Measurements from ENCODE around the gene PRKCH.
"Not testable (repeated sequence)": the region's sequence is repeated elsewhere in the genome, so short reads cannot be mapped to it uniquely, and the experiment has no call there.

PRKCH gene

DNA sequence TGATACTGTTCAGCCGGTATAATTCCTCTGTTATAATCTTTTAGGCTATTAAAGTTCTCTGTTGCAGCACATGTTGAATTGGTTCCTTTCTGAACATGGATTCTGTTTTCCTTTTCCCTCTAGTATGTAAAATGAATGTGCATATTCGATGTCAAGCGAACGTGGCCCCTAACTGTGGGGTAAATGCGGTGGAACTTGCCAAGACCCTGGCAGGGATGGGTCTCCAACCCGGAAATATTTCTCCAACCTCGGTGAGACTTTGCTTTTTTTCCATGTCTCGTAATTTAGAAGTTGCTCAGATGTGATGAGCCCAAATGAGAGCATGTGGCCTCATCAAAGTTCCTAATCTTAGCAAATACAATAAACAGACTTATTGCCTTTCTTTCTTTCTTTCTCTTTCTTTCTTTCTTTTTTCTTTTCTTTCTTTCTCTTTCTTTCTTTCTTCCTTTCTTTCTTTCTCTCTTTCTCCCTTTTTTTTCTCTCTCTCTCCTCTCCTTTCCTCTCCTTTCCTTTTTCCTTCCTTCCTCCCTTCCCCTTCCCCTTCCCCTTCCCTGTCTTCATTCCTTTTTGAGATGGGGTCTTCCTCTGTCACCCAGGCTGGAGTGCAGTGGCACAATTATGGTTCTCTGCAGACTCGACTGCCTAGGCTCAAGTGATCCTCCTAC is 131.9 kb downstream of the PRKCH start:
- no peak for DNase-seq (ENCODE audit: low read depth in 2 of 2)

DNA sequence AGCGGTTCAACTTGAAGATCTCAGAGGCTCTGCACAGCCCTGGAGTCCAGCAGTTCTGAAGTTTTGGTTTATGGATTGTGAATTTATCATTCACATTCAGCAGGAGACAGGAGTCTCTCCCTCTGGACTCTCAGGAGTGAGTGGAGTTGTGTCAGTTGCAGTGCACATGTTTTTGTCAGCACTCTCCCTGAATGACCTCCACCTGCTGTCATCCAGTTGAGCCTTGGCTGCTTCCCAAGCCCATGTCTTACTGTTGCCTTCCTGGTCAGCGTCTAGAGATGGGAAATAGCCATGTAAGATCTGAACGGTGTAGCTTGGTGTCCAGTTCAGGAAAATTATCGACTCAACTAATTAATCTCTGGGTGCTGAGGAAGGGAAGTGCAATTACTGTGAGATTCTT is 133.2 kb downstream of the PRKCH start:
- DNase-seq (ENCODE audit: low read depth in 2 of 2): no peak

DNA sequence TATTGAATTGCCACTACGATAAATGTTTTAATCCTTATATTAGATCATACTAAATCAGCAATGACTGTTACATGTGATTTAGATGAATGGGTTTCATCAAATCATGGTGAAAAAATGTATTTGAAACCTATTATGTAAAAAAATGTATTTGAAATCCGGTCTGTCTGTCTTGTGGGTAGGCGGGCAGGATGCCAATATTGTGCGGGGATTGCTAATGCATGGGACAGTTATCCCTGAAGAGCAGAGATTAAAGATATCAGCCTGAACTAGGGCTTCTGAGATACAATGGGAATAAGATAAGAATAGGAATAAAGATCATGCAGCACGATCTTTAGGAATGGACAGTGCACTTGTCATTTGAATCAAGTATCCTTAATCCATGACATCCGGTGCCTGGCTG is 134.0 kb downstream of the PRKCH start:
- no peak for DNase-seq (ENCODE audit: low read depth in 2 of 2)

DNA sequence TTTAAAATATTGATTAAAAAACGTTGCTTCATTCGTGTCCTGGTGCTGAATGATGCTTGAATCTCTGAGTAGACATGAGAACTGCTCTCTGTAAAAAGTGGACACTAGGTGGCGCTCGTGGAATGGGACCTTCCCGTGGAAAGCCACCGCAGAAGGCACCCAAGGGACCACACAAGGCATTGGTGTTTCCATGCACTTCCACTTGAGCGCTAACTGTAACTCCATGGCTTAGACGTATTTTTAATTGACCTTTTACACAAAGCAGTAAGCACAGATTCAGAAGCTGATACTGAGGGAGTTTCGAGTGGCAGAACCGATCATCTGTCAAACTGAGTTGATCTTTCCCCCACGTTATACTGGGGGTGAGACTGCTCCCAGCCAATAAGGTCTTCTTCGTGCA is 135.3 kb downstream of the PRKCH start:
- DNase-seq (ENCODE audit: low read depth in 2 of 2): peak; percentile 64 to 78

DNA sequence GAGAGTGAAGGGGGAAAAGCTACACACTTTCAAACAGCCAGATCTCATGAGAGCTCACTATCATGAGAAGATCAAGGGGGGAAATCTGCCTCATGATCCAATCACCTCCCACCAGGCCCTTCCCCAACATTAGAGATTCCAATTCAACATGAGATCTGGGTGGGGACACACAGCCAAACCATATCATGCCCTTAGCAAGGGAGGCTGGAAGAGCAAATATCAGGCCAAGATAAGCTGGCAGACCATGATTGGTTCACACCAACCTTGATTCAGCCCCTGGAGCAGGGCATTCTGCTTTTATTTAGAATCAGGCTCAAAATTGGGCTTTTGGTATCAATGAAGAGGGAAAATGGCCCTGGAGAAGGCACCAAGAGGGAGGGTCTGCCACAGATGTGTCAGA is 137.4 kb downstream of the PRKCH start:
- no peak for DNase-seq (ENCODE audit: low read depth in 2 of 2)

DNA sequence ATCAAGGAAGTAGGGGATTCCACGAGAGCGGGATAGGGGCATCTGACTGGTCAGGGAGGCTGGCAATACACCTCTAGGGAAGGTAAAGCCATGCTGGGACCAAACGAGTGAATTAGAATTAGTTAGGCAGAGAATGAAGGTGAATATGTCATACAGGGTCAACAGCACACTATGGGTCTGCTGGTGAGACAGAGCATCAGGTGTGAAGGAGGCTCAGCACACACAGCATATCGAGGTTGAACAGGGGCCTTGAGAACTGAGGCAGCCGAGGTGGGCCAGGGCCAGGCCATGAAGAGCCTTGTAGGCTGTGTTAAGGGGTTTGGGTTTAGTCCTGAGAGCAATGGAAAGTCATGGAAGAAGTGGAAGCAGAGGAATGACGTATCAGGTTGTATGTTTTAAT is 137.8 kb downstream of the PRKCH start:
- no peak for DNase-seq (ENCODE audit: low read depth in 2 of 2)

DNA sequence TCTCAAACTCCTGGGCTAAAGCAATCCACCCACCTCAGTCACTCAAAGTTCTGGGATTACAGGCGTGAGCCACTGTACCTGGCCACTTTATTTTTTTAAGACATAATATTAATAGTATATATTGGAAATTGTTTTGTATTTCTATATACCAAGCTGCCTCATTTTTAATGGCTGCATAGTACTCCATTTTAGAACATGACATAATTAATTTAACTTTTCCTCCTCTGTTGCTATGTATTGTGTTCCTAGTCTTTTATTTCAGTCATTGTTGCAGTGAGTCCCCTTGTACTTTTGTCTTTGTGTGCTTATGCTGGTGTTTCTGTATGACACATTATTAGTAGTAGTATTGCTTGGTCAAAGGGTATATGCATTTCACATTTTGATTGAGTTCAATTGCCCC is 138.7 kb downstream of the PRKCH start:
- no peak for DNase-seq (ENCODE audit: low read depth in 2 of 2)

DNA sequence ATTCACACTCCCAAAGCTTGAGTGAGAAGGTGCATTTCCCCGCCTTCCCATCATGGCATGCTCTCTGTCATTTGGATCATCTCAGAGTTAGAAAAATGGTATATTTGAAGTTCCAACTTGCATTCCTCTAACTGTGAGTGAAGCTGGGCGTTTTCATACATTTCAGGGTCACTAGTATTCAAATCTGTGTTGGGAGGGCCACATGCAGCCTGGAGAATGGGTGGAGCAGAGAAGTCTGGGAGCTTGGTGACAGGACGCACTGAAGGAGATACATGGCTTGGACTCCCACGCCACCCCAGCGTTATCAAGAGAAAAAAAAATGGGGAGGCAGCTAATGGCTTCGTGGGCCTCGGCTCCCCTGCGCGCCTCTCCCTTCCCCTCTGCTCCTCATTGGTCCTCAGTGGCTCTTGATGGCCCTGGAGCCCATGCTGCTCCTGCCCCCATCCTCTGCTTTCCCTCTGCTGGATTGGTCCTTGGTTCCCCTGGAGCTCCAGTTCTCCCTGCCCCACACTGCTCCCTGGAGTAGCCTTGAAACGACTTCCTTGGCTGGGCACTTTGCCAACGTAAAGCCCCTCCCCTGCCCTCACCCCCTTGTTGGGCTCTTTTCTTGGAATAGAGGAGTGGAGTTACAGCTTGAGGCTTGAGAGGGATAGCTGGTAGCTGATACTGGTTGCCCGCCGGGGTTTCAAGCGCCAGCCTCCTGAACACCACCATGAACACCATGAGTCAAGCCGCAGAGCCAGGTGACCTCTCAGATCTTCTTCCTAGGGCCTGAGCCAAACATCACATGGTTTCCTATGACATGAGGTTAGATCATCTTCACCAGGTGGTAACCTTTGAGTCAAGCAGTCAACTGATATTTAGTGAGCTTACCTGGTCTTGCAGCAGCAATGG is 139.6 kb downstream of the PRKCH start:
- DNase-seq (ENCODE audit: low read depth in 2 of 2): no peak

DNA sequence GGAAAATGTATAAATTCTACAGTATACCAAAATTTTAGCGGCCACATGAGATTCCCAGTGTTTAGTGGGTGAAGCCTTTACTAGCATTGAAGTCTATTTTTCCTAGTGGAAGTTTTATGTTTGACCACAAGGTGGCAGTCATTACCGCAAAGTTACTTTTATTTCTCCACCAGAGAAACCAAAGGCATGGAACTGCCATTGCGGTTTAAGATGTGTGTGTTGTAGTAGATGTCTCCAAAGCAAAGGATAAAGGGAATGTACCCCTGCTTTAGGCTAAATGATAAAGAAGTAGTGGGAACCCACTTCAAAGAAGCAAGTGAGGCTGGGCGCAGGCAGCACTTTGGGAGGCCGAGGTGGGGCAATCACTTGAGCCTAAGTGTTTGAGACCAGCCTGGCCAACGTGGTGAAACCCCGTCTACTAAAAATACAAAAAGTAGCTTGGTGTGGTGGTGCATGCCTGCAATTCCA is 140.5 kb downstream of the PRKCH start:
- DNase-seq (ENCODE audit: low read depth in 2 of 2): no peak

DNA sequence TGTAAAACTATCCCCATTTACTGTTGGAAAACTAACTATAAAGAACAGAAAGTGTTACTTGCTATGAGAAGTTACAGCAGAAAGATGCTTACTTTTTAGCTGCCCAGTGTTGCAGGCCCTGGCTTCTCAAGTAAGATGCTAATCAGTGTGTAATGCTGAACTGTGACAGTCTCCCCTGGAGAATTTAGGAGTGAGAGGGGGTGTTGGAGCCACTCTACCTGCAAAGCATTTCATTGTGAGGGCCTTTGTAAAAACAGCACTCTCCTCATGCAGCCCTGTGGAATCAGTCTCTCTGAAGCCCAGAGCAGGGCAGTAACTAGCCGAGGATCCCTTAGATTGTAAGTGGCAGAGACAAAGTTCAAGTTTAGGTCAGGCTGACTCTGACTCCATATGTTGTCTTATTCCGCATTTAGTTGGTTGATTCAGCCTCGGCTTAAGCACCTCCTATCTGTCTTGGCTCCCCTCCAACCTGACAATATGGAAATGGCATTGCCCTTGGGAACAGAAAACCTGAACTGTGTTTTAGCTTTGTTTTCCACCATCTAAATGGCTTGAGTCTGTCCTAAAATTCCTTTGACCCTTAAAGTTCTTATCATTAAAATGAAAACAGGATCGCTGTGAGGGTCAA is 141.3 kb downstream of the PRKCH start:
- no peak for DNase-seq (ENCODE audit: low read depth in 2 of 2)

DNA sequence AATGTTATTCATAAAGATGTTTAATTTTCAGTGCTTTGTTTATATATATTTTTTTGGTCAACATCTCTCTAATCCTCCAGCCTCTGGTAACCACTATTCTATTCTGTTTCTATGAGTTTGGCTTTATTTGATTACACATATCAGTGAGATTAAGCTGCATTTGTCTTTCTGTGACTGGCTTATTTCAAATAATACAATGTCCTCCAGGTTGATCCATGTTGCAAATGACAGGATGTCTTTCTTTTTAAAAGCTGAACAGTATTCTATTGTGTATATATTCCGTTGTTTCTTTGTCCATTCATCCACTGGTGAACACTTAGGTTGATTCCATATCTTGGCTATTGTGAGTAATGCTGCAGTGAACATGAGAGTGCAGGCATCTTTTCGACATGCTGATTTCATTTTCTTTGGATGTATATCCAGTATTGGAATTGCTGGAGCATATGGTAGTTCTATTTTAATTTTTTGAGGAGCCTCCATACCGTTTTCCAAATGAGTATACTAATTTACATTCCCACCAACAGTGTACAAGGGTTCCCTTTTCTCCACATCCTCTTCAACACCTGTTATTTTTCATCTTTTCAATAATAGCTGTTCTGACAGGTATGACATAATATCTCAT is 142.4 kb downstream of the PRKCH start:
- no peak for DNase-seq (ENCODE audit: low read depth in 2 of 2)

DNA sequence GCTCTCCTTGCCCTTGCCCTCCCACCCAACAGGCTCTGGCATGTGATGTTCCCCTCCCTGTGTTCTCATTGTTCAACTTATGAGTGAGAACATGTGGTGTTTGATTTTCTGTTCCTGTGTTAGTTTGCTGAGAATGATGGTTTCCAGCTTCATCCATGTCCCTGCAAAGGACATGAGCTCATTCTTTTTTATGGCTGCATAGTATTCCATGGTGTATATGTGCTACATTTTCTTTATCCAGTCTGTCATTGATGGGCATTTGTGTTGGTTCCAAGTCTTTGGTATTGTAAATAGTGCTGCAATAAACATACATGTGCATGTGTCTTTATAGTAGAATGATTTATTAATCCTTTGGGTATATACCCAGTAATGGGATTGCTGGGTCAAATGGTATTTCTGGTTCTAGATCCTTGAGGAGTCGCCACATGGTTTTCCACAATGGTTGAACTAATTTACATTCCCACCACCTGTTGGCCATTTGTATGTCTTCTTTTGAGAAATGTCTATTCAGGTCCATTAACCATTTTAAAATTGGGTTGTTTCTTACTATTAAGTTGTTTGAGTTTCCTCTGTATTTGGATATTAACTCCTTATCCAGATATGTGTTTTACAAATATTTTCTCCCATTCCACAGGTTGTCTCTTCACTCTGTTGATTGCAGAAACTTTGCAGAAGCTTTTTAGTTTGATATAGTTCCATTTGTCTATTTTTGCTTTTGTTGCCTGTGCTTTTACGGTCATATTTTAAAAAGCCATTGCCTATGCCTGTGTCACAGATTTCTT is 143.4 kb downstream of the PRKCH start:
- DNase-seq (ENCODE audit: low read depth in 2 of 2): not testable (repeated sequence)

DNA sequence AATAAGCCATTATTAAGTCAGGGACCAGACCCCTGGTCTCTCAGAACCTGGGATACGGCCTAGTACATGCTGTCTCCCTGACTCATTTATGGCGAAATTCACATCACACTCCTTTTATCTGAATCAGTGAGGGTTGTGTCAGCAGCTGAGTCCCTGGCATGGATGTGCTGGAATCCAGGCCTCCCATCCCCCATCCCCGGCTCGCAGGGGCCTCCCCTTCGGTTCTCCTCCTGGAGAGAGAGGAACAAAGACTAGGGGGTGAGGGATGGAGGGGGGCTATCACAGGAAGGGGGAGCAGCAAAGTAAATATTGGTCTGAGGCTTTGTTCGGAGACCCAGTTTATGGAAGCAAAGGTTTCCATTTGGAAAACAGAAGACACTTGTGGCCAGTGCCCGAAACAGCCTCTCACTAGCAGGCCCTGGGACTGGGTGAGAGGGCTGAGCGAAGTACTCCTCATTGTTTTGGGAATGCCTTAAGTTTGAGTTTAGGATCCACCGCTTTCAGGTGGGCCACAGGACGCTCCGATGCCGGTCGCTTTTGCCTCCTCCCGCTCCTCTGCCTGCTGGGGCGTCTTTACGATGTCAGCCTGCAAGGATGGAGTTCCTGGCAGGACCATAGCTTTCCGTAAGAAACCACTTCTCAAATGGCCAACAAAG is 145.0 kb downstream of the PRKCH start:
- DNase-seq (ENCODE audit: low read depth in 2 of 2): no peak

DNA sequence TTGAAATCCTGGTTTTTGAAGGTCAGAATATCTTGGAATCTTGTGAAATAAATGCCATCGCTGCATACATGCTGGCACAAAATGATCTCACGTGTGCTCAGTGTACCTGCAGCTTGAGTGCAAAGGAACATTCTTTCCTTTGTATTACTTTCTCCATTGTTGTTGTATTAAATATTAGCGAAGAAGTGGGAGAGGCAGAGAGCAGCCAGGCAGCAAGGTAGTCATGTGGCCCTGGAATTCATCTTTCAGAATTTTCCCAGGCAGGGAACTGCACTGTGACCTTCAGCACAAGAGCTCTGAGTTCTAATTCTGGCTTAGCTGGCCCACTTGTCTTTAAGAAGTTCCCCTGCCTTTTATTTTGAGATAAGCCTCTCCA is 145.5 kb downstream of the PRKCH start:
- DNase-seq (ENCODE audit: low read depth in 2 of 2): no peak

DNA sequence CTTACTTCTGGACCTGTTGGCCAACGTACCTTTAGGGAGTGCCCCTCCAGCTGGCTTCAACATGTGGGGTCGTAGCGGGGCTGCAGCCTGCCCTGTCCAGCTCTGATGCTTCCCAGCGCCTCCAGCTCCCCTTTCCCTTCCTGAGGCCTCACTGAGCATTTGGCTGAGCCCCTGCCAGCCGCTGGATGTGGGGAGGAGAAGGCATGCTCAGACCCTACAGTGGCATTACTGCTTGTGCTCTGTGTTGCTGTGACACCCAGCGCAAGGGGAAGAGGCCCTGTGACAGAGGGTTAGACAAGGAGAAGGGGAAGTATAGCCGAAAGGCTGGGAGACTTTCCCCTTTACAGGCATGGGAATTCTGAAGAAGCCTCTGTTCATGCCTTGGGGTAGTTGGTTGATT is 145.9 kb downstream of the PRKCH start:
- no peak for DNase-seq (ENCODE audit: low read depth in 2 of 2)

DNA sequence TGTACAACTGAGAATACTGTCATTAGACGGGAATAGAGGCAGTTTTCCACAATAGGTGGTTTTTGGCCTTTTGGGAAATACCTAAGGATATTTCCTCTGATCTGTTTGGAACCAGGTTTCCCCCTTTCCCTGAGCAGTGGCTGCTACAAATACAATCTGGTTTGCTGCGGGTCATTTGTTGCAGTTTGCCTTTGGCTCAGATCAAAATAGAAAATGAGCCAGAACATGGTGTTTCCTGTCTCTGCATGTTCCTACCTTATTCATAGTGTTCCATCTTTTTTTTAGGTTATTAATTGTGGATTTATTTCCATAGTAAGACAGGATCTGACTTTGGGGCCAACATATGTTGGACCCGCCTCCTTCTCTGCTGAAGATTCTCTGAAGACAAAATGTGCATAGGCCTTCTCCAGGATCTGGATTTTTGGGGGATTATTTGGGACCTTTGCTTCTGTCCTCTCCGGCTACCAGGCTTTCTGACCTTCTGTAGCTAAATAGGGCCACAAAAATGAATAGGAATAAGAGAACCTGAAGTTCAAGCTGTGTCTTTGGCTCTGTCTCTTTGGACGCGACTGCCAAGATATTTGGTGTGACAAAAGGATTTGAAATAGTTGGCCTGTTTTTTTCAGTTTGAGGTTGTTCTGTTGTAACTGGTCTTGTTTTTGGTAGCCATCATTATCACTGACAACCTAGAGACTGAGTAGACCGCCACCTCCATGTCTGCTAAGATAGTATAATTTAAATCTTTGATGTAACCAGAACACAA is 146.9 kb downstream of the PRKCH start:
- DNase-seq (ENCODE audit: low read depth in 2 of 2): no peak

DNA sequence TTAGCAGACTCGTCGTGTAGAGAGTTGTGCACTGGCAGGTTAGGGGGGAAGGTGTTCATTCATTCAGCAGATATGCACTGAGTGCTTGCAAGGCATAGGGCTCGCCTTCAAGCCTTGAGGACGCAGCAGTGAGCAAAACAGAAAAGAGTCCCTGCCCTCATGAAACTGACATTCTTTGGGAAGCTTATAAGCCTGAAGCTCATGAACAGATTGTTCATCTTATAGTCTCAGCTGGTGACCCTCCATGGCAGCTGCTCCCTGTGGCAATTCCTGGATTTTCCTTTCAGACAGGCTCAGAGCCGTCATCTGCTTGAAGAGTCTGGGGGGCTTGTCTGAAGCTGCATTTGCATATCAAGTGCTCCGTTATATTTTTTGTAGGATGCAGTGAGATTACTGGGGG is 148.4 kb downstream of the PRKCH start:
- DNase-seq (ENCODE audit: low read depth in 2 of 2): no peak

DNA sequence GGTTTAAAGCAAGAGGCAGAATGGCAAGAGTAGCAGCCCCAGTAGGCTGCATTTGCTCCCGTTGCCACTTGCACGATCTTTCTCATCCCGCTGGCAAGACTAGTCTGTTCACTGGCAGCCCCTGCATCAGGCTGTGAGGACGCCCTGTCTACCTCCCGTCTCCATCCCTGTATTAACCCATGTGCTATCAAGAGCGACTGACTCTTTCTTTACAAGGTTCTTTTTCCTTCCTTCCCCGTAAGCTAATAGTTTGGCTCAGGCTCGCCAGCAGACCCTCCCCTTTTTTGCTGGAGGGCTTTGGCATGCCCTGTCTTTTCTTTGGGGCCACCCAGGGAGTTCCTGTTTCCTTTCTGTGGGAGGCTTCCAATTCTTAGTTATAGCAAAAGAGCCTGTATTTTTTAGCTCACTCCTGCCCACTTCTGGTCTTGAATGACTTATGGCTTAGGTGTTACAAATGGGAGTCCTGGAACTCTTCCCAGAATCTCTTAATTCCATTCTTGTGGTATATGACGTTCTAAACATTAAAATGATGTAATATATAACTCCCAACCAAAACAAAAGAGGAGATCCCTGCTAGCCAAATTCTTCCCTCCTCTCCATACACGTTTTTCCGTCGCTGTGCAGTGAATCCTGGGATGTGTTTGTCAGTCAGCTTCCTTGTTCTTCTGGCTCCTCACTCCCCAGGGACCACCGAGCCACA is 149.0 kb downstream of the PRKCH start:
- no peak for DNase-seq (ENCODE audit: low read depth in 2 of 2)

DNA sequence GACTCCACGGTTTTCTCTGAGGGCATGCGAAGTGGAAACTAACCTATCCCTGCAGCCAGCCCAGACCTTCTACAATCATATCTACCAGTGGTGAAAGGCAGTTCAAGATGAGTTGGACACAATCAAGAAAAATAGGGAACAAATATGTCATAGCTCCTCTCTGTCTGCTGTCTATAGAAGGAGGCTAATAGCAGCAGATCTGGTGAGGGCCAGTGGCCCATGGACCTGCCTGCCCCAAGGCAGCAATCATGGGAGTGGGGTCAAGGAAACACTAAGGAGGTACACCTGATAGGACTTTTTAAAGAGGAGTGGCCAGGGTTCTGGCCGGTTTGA is 149.5 kb downstream of the PRKCH start:
- DNase-seq (ENCODE audit: low read depth in 2 of 2): no peak
